ENCODE results near the gene COG5.
"Not testable (repeated sequence)": the region's sequence is repeated elsewhere in the genome, so short reads cannot be mapped to it uniquely, and the experiment has no call there.

The COG5 gene

DNA sequence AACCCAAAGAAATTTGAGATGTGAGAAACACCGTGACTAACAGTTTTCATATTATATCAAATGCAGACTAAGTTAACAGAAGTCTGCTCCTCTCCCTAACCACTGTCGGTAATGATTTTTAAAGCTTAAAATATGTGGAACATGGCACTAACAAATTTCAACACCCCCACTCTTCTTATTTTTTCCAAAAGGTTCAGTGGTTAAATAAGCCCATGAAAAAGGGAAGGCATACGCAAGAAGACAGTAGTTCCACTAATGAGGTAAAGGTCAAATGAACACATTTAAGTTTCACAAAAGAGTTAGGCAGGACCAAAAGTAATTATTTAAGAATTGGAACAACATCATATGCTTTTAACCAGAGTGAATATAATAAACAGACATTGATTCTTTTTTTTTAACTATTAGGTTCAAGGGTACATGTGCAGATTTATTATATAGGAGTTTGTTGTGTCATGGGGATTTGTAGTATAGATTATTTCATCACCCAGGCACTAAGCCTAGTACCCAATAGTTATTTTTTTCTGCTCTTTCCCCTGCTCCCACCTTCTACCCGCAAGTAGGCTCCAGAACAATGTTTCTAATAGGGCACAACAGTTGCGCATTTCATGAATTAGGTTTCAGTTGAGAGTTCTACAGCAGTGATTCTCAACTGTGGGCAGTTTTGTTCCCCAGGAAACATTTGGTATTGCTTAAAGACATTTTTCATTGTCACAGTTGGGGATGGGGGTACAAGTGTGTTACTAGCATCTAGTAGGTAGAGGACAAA is 315.0 kb downstream of the COG5 start:
- Histone ChIP-seq H3K36me3 (ENCODE audit: control insufficient read depth, low read length) (peaks cover 7% of the 10 kb centered on the region; the same call in 1 of the 2 replicates), H3K4me3 (ENCODE audit: low read length) (no peak overlapping the region), H3K9me3 (ENCODE audit: control insufficient read depth, insufficient read depth, low read length) (peaks cover 8% of the 10 kb centered on the region; the same call in 1 of the 2 replicates), H3K9me2 (replicated peaks; ENCODE audit: control insufficient read depth, low read length) (no peaks in the 10 kb centered on the region), H3K4me2 (ENCODE audit: low read length) (no peak overlapping the region), H3K27me3 (ENCODE audit: control insufficient read depth, low read length) (no peaks in the 10 kb centered on the region), H3K27ac (ENCODE audit: low read depth, low read length) (no peak overlapping the region), H3F3A (ENCODE audit: control insufficient read depth, insufficient read depth) (no peaks in the 10 kb centered on the region), H3K4me1 (ENCODE audit: control insufficient read depth, low read length) (no peaks in the 10 kb centered on the region), H3K79me2 (ENCODE audit: control insufficient read depth, low read length) (no peaks in the 10 kb centered on the region), H4K20me1 (ENCODE audit: control insufficient read depth, insufficient read depth, low read depth, low read length) (no peaks in the 10 kb centered on the region)
- TF ChIP-seq EZH2phosphoT487 (IDR thresholded peaks at IDR 0.05; ENCODE audit: borderline replicate concordance, low read length): no peak
- TF ChIP-seq, protein P1, sequence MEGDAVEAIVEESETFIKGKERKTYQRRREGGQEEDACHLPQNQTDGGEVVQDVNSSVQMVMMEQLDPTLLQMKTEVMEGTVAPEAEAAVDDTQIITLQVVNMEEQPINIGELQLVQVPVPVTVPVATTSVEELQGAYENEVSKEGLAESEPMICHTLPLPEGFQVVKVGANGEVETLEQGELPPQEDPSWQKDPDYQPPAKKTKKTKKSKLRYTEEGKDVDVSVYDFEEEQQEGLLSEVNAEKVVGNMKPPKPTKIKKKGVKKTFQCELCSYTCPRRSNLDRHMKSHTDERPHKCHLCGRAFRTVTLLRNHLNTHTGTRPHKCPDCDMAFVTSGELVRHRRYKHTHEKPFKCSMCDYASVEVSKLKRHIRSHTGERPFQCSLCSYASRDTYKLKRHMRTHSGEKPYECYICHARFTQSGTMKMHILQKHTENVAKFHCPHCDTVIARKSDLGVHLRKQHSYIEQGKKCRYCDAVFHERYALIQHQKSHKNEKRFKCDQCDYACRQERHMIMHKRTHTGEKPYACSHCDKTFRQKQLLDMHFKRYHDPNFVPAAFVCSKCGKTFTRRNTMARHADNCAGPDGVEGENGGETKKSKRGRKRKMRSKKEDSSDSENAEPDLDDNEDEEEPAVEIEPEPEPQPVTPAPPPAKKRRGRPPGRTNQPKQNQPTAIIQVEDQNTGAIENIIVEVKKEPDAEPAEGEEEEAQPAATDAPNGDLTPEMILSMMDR (IDR thresholded peaks at IDR 0.05; ENCODE audit: low read depth, low read length, poor library complexity, severe bottlenecking): no peak

DNA sequence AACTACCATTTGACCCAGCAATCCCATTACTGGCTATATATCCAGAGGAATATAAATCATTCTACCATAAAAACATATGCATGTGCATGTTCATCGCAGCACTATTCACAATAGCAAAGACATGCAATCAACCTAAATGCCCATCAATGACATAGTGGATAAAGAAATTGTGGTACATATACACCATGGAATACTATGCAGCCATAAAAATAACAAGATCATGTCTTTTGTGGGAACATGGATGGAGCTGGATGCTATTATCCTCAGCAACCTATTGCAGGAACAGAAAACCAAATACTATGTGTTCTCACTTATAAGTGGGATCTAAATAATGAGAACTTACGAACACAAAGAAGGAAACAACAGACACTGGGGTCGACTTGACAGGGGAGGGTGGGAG is 316.9 kb downstream of the COG5 start:
- H3K9me2 ChIP-seq (replicated peaks; ENCODE audit: control insufficient read depth, low read length); H3K4me3 ChIP-seq (ENCODE audit: low read length): not testable (repeated sequence)

DNA sequence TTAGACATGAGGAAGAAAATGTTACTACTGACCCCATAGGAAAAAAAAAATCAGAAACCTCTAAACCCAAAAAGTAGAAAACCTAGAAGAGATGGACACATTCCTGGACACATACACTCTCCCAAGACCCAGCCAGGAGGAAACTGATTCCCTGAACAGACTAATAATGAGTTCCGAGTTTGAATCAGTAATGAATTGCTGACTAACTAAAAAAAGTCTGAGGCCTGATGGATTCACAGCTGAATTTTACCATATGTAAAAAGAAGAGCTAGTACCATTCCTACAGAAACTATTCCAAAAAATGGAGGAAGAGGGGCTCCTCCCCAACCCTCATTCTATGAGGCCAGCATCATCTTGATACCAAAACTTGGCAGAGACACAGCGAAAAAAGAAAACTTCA is 319.1 kb downstream of the COG5 start:
- TF ChIP-seq EZH2phosphoT487 (IDR thresholded peaks at IDR 0.05; ENCODE audit: borderline replicate concordance, low read length): no peak
- TF ChIP-seq, protein P1 (IDR thresholded peaks at IDR 0.05; ENCODE audit: low read depth, low read length, poor library complexity, severe bottlenecking): no peak
- no peaks in the 10 kb centered on the region for H4K20me1 ChIP-seq (ENCODE audit: control insufficient read depth, insufficient read depth, low read depth, low read length)
- H3K79me2 ChIP-seq (ENCODE audit: control insufficient read depth, low read length): no peaks in the 10 kb centered on the region
- H3K4me1 ChIP-seq (ENCODE audit: control insufficient read depth, low read length): no peaks in the 10 kb centered on the region
- no peaks in the 10 kb centered on the region for H3K27me3 ChIP-seq (ENCODE audit: control insufficient read depth, low read length)
- peaks cover 12% of the 10 kb centered on the region; the same call in 1 of the 2 replicates for H3K9me3 ChIP-seq (ENCODE audit: control insufficient read depth, insufficient read depth, low read length)
- peaks cover 10% of the 10 kb centered on the region; the same call in 1 of the 2 replicates for H3K36me3 ChIP-seq (ENCODE audit: control insufficient read depth, low read length)
- H3K4me2 ChIP-seq (ENCODE audit: low read length): no peak overlapping the region
- no peaks in the 10 kb centered on the region for H3K9me2 ChIP-seq (replicated peaks; ENCODE audit: control insufficient read depth, low read length)
- H3F3A ChIP-seq (ENCODE audit: control insufficient read depth, insufficient read depth): no peaks in the 10 kb centered on the region
- H3K4me3 ChIP-seq (ENCODE audit: low read length): no peak overlapping the region
- no peak overlapping the region for H3K27ac ChIP-seq (ENCODE audit: low read depth, low read length)

More for the DNA sequence above, 316.9 kb downstream of the COG5 start:
- not testable (repeated sequence) for H3K36me3 ChIP-seq (ENCODE audit: control insufficient read depth, low read length); H4K20me1 ChIP-seq (ENCODE audit: control insufficient read depth, insufficient read depth, low read depth, low read length); H3F3A ChIP-seq (ENCODE audit: control insufficient read depth, insufficient read depth); H3K79me2 ChIP-seq (ENCODE audit: control insufficient read depth, low read length); H3K27ac ChIP-seq (ENCODE audit: low read depth, low read length); H3K4me1 ChIP-seq (ENCODE audit: control insufficient read depth, low read length); H3K4me2 ChIP-seq (ENCODE audit: low read length); H3K27me3 ChIP-seq (ENCODE audit: control insufficient read depth, low read length)
- H3K9me3 ChIP-seq (ENCODE audit: control insufficient read depth, insufficient read depth, low read length): peaks cover 12% of the 10 kb centered on the region; the same call in 1 of the 2 replicates

DNA sequence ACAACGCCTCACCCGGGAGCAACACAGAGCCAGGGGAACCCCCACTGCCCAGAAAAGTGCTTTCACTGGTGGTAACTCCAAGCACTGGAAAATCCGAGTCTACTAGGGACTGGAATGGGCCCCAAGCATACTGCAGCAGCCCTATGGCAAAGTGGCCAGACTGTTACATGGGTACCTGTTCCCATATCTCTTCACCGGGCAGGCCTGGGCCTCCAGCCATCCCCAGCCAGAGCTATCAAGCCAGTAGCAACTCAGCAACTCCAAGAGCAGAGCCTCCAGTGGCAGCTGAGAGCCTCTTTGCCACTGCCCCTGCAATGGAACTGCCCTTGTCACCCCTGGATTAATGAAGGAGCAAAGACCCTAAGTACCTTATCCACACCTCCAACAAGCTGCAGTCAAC is 321.5 kb downstream of the COG5 start:
- H3F3A ChIP-seq (ENCODE audit: control insufficient read depth, insufficient read depth): no peaks in the 10 kb centered on the region

More for the DNA sequence above, 321.5 kb downstream of the COG5 start:
- Histone ChIP-seq H3K27me3 (ENCODE audit: control insufficient read depth, low read length) (no peaks in the 10 kb centered on the region), H3K4me2 (ENCODE audit: low read length) (no peak overlapping the region), H3K27ac (ENCODE audit: low read depth, low read length) (no peak overlapping the region), H3K9me2 (replicated peaks; ENCODE audit: control insufficient read depth, low read length) (no peaks in the 10 kb centered on the region), H3K4me3 (ENCODE audit: low read length) (no peak overlapping the region), H3K79me2 (ENCODE audit: control insufficient read depth, low read length) (no peaks in the 10 kb centered on the region), H3K9me3 (ENCODE audit: control insufficient read depth, insufficient read depth, low read length) (peaks cover 12% of the 10 kb centered on the region; the same call in 1 of the 2 replicates), H3K36me3 (ENCODE audit: control insufficient read depth, low read length) (peaks cover 4% of the 10 kb centered on the region; the same call in 1 of the 2 replicates), H4K20me1 (ENCODE audit: control insufficient read depth, insufficient read depth, low read depth, low read length) (no peaks in the 10 kb centered on the region), H3K4me1 (ENCODE audit: control insufficient read depth, low read length) (no peaks in the 10 kb centered on the region)
- TF ChIP-seq, protein P1 (IDR thresholded peaks at IDR 0.05; ENCODE audit: low read depth, low read length, poor library complexity, severe bottlenecking): no peak
- no peak for TF ChIP-seq EZH2phosphoT487 (IDR thresholded peaks at IDR 0.05; ENCODE audit: borderline replicate concordance, low read length)

All from DOHH2 (cell line).